ENCODE results near the gene PCCA. TPM values are rescaled to one million over a fixed set of nuclear protein-coding genes. Genes with fewer than 3 reads are reported as not detected.

Gene PCCA
- total and polyA plus RNA-seq, 2 donors from 2014 or later = 86.2 to 222 TPM

GRCh38 chr13:100230769-100231149 is 141.9 kb downstream of the PCCA start:
- Histone ChIP-seq H3K4me1 (ENCODE audit: control insufficient read depth in 2 of 3, insufficient read depth in 2 of 3, low read depth in 1 of 3, low read length in 3 of 3) (peaks cover 0 to 32% (median 3%) of the 10 kb centered on the region in 3 donors), H3K9ac (ENCODE audit: low read length in 3 of 3) (no peak overlapping the region), H3K27me3 (ENCODE audit: control insufficient read depth, insufficient read depth, low read length) (no peaks in the 10 kb centered on the region), H3K9me3 (ENCODE audit: control insufficient read depth in 2 of 3, insufficient read depth in 1 of 3, low read length in 3 of 3) (no peaks in the 10 kb centered on the region), H3K27ac (ENCODE audit: low read depth in 2 of 2, low read length in 2 of 2) (no peak overlapping the region), H3K4me3 (ENCODE audit: low read length in 3 of 3) (no peak overlapping the region), H3K36me3 (ENCODE audit: control insufficient read depth in 2 of 3, insufficient read depth in 3 of 3, low read length in 3 of 3) (no peaks in the 10 kb centered on the region)
- FAIRE-seq (no peak), DNase-seq (no peak)
- no peak for TF ChIP-seq CTCF (IDR thresholded peaks at IDR 0.05; ENCODE audit: borderline replicate concordance, extremely low read depth, insufficient read depth)
- intact Hi-C loops (cut with DNase I) = loop anchor here (10.0 kb wide), 1 partner anchor 316 kb away; no protein-coding TSS in a partner anchor

GRCh38 chr13:100231176-100231575 is 142.3 kb downstream of the PCCA start:
- H3K36me3 ChIP-seq (ENCODE audit: control insufficient read depth in 2 of 3, insufficient read depth in 3 of 3, low read length in 3 of 3) = no peaks in the 10 kb centered on the region
- peaks cover 0 to 32% (median 3%) of the 10 kb centered on the region in 3 donors for H3K4me1 ChIP-seq (ENCODE audit: control insufficient read depth in 2 of 3, insufficient read depth in 2 of 3, low read depth in 1 of 3, low read length in 3 of 3)
- TF ChIP-seq CTCF (IDR thresholded peaks at IDR 0.05; ENCODE audit: borderline replicate concordance, extremely low read depth, insufficient read depth) = no peak
- intact Hi-C loops (cut with DNase I) = loop anchor here (10.0 kb wide), 1 partner anchor 316 kb away; no protein-coding TSS in a partner anchor
- H3K27me3 ChIP-seq (ENCODE audit: control insufficient read depth, insufficient read depth, low read length) = no peaks in the 10 kb centered on the region
- no peaks in the 10 kb centered on the region for H3K9me3 ChIP-seq (ENCODE audit: control insufficient read depth in 2 of 3, insufficient read depth in 1 of 3, low read length in 3 of 3)
- no peak overlapping the region for H3K27ac ChIP-seq (ENCODE audit: low read depth in 2 of 2, low read length in 2 of 2)
- no peak for DNase-seq
- no peak overlapping the region for H3K4me3 ChIP-seq (ENCODE audit: low read length in 3 of 3)
- FAIRE-seq = no peak
- no peak overlapping the region for H3K9ac ChIP-seq (ENCODE audit: low read length in 3 of 3)

- DNase-seq = peak in 2 of 5 donors; percentile 9 to 30
- FAIRE-seq = no peak
- no peak overlapping the region for H3K4me3 ChIP-seq (ENCODE audit: low read length in 3 of 3)
- H3K9me3 ChIP-seq (ENCODE audit: control insufficient read depth in 2 of 3, insufficient read depth in 1 of 3, low read length in 3 of 3) = no peaks in the 10 kb centered on the region
- intact Hi-C loops (cut with DNase I) = loop anchor here (10.0 kb wide), 1 partner anchor 319 kb away; no protein-coding TSS in a partner anchor
- no peak overlapping the region for H3K9ac ChIP-seq (ENCODE audit: low read length in 3 of 3)
- H3K27me3 ChIP-seq (ENCODE audit: control insufficient read depth, insufficient read depth, low read length) = no peaks in the 10 kb centered on the region
- no peak for TF ChIP-seq CTCF (IDR thresholded peaks at IDR 0.05; ENCODE audit: borderline replicate concordance, extremely low read depth, insufficient read depth)
- no peak overlapping the region for H3K27ac ChIP-seq (ENCODE audit: low read depth in 2 of 2, low read length in 2 of 2)
- peaks cover 0 to 32% (median 3%) of the 10 kb centered on the region in 3 donors for H3K4me1 ChIP-seq (ENCODE audit: control insufficient read depth in 2 of 3, insufficient read depth in 2 of 3, low read depth in 1 of 3, low read length in 3 of 3)
- H3K36me3 ChIP-seq (ENCODE audit: control insufficient read depth in 2 of 3, insufficient read depth in 3 of 3, low read length in 3 of 3) = no peaks in the 10 kb centered on the region
Observed at GRCh38 chr13:100234006-100234405, 145.1 kb downstream of the PCCA start.
